Liver (tissue), 3 donors: ENCODE data around the gene PVALEF.

Experiments used
- ATF3 ChIP-seq: IDR thresholded peaks from 2 replicates; pipeline ENCODE4 v1.6.1; 2016; ENCODE audit warnings: antibody characterized with exemption
- CTCF ChIP-seq: fragments of 150-350 bp; IDR thresholded peaks from 2 replicates; pipeline ENCODE4 v1.5.1; 2017; ENCODE audit warnings: improper control_type of control experiment, low read depth, low read length; ENCODE audit not compliant: missing input control
- MAX ChIP-seq: IDR thresholded peaks from 2 replicates; pipeline ENCODE4 v1.6.1; 2016; ENCODE audit warnings: antibody characterized with exemption
- RAD21 ChIP-seq, 2 donors: IDR thresholded peaks; 2 replicates each; pipeline ENCODE4 v1.6.1; 2016; ENCODE audit warnings: antibody characterized with exemption in 2 of 2, mild to moderate bottlenecking in 2 of 2
- TAF1 ChIP-seq: conservative IDR thresholded peaks from 2 replicates; pipeline ENCODE4 v1.6.1; 2016; ENCODE audit warnings: antibody characterized with exemption, mild to moderate bottlenecking
- donor health status: healthy.
- donor health status: healthy.

- TF ChIP-seq CTCF (no peak), MAX (no peak), ATF3 (no peak), RAD21 (IDR thresholded peaks at IDR 0.05) (no peak), TAF1 (no peak)
These were observed 25.3 kb downstream of the PVALEF start for GRCh38 chr17:81190591-81190990.
